SK-N-SH (cell line): ENCODE measurements around the gene GCNT3.

Experiments
- CTCF ChIP-seq: fragments of 200-600 bp; sonication (generic); IDR thresholded peaks from 2 replicates; pipeline ENCODE4 v1.6.1; 2017; ENCODE audit warnings: antibody characterized with exemption, mild to moderate bottlenecking, moderate library complexity
- EP300 ChIP-seq, 2 experiments: IDR thresholded peaks; 2 replicates each; pipeline versions ENCODE4 v1.4.0 to v1.6.1; 2012; ENCODE audit warnings: borderline replicate concordance in 1 of 2, low read depth in 1 of 2, low read length in 1 of 2
- JUND ChIP-seq: IDR thresholded peaks from 2 replicates; pipeline ENCODE4 v1.4.0; 2012
- MXI1 ChIP-seq: IDR thresholded peaks from 2 replicates; pipeline ENCODE4 v1.6.1; 2012; ENCODE audit warnings: mild to moderate bottlenecking, low read depth, low read length, improper control_type of control experiment
- NFIC ChIP-seq: IDR thresholded peaks from 2 replicates; pipeline ENCODE4 v1.4.0; 2012; ENCODE audit warnings: borderline replicate concordance
- PBX3 ChIP-seq: IDR thresholded peaks from 2 replicates; pipeline ENCODE4; 2012
- POLR2AphosphoS5 ChIP-seq: IDR thresholded peaks from 2 replicates; pipeline ENCODE4 v1.6.1; 2012; ENCODE audit warnings: low read depth, low read length
- RAD21 ChIP-seq: IDR thresholded peaks from 2 replicates; pipeline ENCODE4 v1.6.1; 2012; ENCODE audit warnings: mild to moderate bottlenecking, low read length
- SIN3A ChIP-seq: IDR thresholded peaks from 2 replicates; pipeline ENCODE4 v1.6.1; 2012; ENCODE audit warnings: low read depth, mild to moderate bottlenecking, low read length, moderate library complexity, borderline replicate concordance
- SMC3 ChIP-seq: IDR thresholded peaks from 2 replicates; pipeline ENCODE4 v1.6.1; 2012; ENCODE audit warnings: low read depth, low read length, improper control_type of control experiment
- TAF1 ChIP-seq: IDR thresholded peaks from 2 replicates; pipeline ENCODE4 v1.6.1; 2012; ENCODE audit warnings: low read depth, mild to moderate bottlenecking, low read length, moderate library complexity, borderline replicate concordance
- TEAD4 ChIP-seq: IDR thresholded peaks from 2 replicates; pipeline ENCODE4 v1.4.0; 2012; ENCODE audit warnings: mild to moderate bottlenecking, borderline replicate concordance; ENCODE audit not compliant: insufficient read depth
- YY1 ChIP-seq: IDR thresholded peaks from 2 replicates; pipeline ENCODE4 v1.4.0; 2012; ENCODE audit warnings: low read depth, mild to moderate bottlenecking

GRCh38 chr15:59587085-59587826 is 24.3 kb upstream of the GCNT3 start:
- no peak for TF ChIP-seq RAD21
- no peak for TF ChIP-seq SMC3
- no peak for TF ChIP-seq TAF1
- no peak for TF ChIP-seq JUND
- no peak for TF ChIP-seq TEAD4
- no peak for TF ChIP-seq CTCF
- TF ChIP-seq EP300 (IDR thresholded peaks at IDR 0.05; ENCODE audit: borderline replicate concordance in 1 of 2, low read depth in 1 of 2, low read length in 1 of 2) = no peak
- TF ChIP-seq MXI1 = no peak
- TF ChIP-seq NFIC = no peak
- TF ChIP-seq POLR2AphosphoS5 = no peak
- TF ChIP-seq YY1 = no peak
- no peak for TF ChIP-seq PBX3
- TF ChIP-seq SIN3A = no peak
